Upper lobe of left lung (tissue), 6 donors: ENCODE results near the gene TOP2A. TPM values are rescaled to one million over a fixed set of nuclear protein-coding genes. Genes with fewer than 3 reads are reported as not detected.
A peak's percentile ranks its signal among the peaks of the same experiment; 100 is the strongest.
"Not testable (repeated sequence)": the region's sequence is repeated elsewhere in the genome, so short reads cannot be mapped to it uniquely, and the experiment has no call there.

ENCODE experiments used
- ATAC-seq, 2 donors: fragments of 200-7000 bp; cut with Tn5 transposase; one replicate each; pipeline ENCODE4 v1.9.1; 2022; ENCODE audit warnings: mild to moderate bottlenecking in 2 of 2, moderate library complexity in 2 of 2; ENCODE audit not compliant: low FRiP score in 2 of 2
- DNase-seq, 2 donors: peaks; one replicate each; pipeline ENCODE4 v3.0.0-alpha.2; 2019 to 2020
- H3K27ac ChIP-seq, 4 donors: fragments of 200-600 bp; sonication (generic); one replicate each; pipeline ENCODE4 v1.5.1; 2016 to 2019
- H3K27me3 ChIP-seq, 4 donors: fragments of 200-600 bp; sonication (generic); one replicate each; pipeline ENCODE4 v1.5.1; 2017 to 2019
- H3K36me3 ChIP-seq, 4 donors: fragments of 200-600 bp; sonication (generic); one replicate each; pipeline ENCODE4 v1.5.1; 2016 to 2019
- H3K4me1 ChIP-seq, 4 donors: fragments of 200-600 bp; sonication (generic); one replicate each; pipeline ENCODE4 v1.5.1; 2018 to 2019
- H3K4me3 ChIP-seq, 4 donors: fragments of 200-600 bp; sonication (generic); one replicate each; pipeline ENCODE4 v1.5.1; 2017 to 2019; ENCODE audit warnings: mild to moderate bottlenecking in 2 of 4, moderate library complexity in 1 of 4
- H3K9me3 ChIP-seq, 4 donors: fragments of 200-600 bp; sonication (generic); one replicate each; pipeline ENCODE4 v1.5.1; 2018 to 2019
- EP300 ChIP-seq, 4 donors: sonication (generic); formaldehyde crosslinking; IDR thresholded peaks; one replicate each; pipeline ENCODE4 v1.5.1; 2017; ENCODE audit warnings: antibody characterized with exemption in 4 of 4, control low read depth in 2 of 4
- POLR2A ChIP-seq, 4 donors: fragments of 450-650 bp; IDR thresholded peaks; one replicate each; pipeline ENCODE4 v1.5.1; 2016 to 2017; ENCODE audit warnings: antibody characterized with exemption in 4 of 4, mild to moderate bottlenecking in 2 of 4
- POLR2AphosphoS5 ChIP-seq, 2 donors: sonication (generic); formaldehyde crosslinking; IDR thresholded peaks; one replicate each; pipeline ENCODE4 v1.5.1; 2017; ENCODE audit warnings: antibody characterized with exemption in 2 of 2
- WGBS, 2 donors: methylation state at CpG; one replicate each; pipeline ENCODE4 v1.1.5; 2017 to 2018; 5-methylcytosine and 5-hydroxymethylcytosine counted together
- total RNA-seq, 6 donors: library from RNA; depleted of rRNA in 4 of 6; stranded (reverse); fragments of >200 nt in 4 of 6; gene quantifications; one replicate each; pipeline versions ENCODE4 v1.1.0 to v1.2.1, GENCODE V29; 2016 to 2021
- TF ChIP-seq, protein P1 (sequence below), 6 experiments: fragments of 450-650 bp in 4 of 6; fragments of 200-600 bp in 2 of 6; sonication (generic) in 2 of 6; IDR thresholded peaks; one replicate each; pipeline ENCODE4 v1.5.1; 2016 to 2019; ENCODE audit warnings: antibody characterized with exemption in 6 of 6
- donor health status: DM: no; HTN: no; CAD: no; lungs with moderate emphysema.
- donor health status: DM: no; HTN: yes; CAD: no; lungs with severe emphysema.

Gene TOP2A
- total RNA-seq, 6 donors from 2014 or later, result under 0.01 to 14.5 (median 6.2) TPM

DNA sequence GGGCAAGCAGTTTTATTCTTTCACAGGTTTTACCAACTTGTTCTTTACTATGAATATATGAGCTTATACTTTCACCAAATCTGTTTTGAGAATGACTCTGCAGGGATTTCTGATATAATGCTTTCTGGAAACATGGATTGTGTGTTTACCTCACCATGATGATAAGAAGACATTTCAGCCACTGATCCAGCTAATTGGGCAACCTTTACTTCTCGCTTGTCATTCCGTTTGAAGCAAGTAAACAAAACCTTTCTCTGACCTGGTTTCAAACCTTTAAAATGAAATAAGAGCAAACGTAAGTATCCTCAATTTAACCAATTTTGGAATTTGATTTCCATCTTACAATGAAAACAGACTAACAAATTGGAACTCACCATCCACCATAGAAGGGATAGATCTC lies 13.7 kb downstream of the TOP2A start:
- 70 to 76% methylated on average over 3 of the region's 3 CpGs for WGBS, 2 donors
- no peaks in the 10 kb centered on the region for H3K27me3 ChIP-seq
- ATAC-seq (no peak), DNase-seq (no peak)
- TF ChIP-seq EP300 (IDR thresholded peaks at IDR 0.05) (no peak), POLR2A (IDR thresholded peaks at IDR 0.05) (no peak), POLR2AphosphoS5 (IDR thresholded peaks at IDR 0.05) (no peak)
- TF ChIP-seq, protein P1, sequence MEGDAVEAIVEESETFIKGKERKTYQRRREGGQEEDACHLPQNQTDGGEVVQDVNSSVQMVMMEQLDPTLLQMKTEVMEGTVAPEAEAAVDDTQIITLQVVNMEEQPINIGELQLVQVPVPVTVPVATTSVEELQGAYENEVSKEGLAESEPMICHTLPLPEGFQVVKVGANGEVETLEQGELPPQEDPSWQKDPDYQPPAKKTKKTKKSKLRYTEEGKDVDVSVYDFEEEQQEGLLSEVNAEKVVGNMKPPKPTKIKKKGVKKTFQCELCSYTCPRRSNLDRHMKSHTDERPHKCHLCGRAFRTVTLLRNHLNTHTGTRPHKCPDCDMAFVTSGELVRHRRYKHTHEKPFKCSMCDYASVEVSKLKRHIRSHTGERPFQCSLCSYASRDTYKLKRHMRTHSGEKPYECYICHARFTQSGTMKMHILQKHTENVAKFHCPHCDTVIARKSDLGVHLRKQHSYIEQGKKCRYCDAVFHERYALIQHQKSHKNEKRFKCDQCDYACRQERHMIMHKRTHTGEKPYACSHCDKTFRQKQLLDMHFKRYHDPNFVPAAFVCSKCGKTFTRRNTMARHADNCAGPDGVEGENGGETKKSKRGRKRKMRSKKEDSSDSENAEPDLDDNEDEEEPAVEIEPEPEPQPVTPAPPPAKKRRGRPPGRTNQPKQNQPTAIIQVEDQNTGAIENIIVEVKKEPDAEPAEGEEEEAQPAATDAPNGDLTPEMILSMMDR (IDR thresholded peaks at IDR 0.05), result no peak
- H3K4me3 ChIP-seq, result no peak overlapping the region
- no peaks in the 10 kb centered on the region for H3K36me3 ChIP-seq
- H3K9me3 ChIP-seq, result no peaks in the 10 kb centered on the region
- H3K4me1 ChIP-seq, result no peaks in the 10 kb centered on the region
- H3K27ac ChIP-seq, result no peak overlapping the region

DNA sequence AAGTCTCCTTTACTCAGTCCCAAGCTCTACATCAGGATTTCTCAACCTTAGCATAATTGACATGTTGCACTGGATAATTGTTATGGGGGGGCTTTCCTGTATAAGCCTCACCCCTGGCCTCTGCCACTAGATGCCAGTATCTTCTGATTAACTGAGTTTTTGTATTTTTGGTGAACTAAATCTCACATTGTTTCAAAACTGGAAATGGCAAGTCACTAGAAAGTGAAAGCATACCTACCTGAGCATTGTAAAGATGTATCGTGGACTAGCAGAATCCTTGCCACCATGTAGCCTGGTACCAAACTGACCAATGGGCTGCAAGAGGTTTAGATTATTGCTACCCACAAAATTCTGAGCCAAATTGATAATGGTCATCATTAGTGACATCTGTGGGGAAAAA lies 15.0 kb downstream of the TOP2A start:
- no peaks in the 10 kb centered on the region for H3K9me3 ChIP-seq
- no peak for ATAC-seq

DNA sequence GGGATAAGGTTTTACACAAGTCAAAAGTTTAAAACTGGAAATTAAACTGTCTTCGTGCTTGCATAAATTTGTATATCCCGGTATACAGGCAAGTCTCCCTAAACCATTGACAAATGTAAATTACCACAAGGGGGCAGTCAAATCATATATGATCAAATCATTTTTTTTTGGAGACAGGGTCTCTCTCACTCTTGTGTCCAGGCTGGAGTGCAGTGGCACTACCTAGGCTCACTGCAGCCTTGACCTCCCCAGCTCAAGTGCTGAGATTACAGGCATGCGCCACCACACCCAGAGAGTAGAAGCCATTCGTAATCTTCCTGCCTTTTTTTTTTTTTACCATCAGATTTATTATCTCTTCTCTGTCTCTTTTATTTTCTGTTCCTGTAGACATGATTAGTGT lies 18.5 kb downstream of the TOP2A start:
- Histone ChIP-seq H3K4me1 (no peaks in the 10 kb centered on the region), H3K27ac (no peak overlapping the region), H3K27me3 (no peaks in the 10 kb centered on the region), H3K4me3 (no peak overlapping the region), H3K9me3 (no peaks in the 10 kb centered on the region), H3K36me3 (no peaks in the 10 kb centered on the region)
- TF ChIP-seq, protein P1 (IDR thresholded peaks at IDR 0.05), result peak in 5 of 6 experiments; percentile 36 to 54 (median 50)
- TF ChIP-seq POLR2A (IDR thresholded peaks at IDR 0.05), result no peak
- no peak for DNase-seq
- peak in 1 of 2 donors; percentile 62 for ATAC-seq
- 45 to 51% methylated on average over 4 of the region's 4 CpGs for WGBS, 2 donors

More for the DNA sequence above, 15.0 kb downstream of the TOP2A start:
- Histone ChIP-seq H3K4me3 (no peak overlapping the region), H3K36me3 (no peaks in the 10 kb centered on the region), H3K27me3 (no peaks in the 10 kb centered on the region), H3K27ac (no peak overlapping the region), H3K4me1 (no peaks in the 10 kb centered on the region)
- DNase-seq, result no peak
- 89 to 96% methylated on average over 1 of the region's 1 CpG for WGBS, 2 donors
- TF ChIP-seq, protein P1 (IDR thresholded peaks at IDR 0.05), result no peak
- no peak for TF ChIP-seq EP300 (IDR thresholded peaks at IDR 0.05)
- TF ChIP-seq POLR2AphosphoS5 (IDR thresholded peaks at IDR 0.05), result no peak
- no peak for TF ChIP-seq POLR2A (IDR thresholded peaks at IDR 0.05)

GRCh38 chr17:40386555-40386954 lies 31.1 kb downstream of the TOP2A start:
- H3K4me3 ChIP-seq, H3K4me1 ChIP-seq, H3K27ac ChIP-seq, H3K9me3 ChIP-seq, H3K27me3 ChIP-seq, ATAC-seq, DNase-seq, H3K36me3 ChIP-seq: not testable (repeated sequence)
- 94 to 97% methylated on average over 3 of the region's 3 CpGs for WGBS, 2 donors

DNA sequence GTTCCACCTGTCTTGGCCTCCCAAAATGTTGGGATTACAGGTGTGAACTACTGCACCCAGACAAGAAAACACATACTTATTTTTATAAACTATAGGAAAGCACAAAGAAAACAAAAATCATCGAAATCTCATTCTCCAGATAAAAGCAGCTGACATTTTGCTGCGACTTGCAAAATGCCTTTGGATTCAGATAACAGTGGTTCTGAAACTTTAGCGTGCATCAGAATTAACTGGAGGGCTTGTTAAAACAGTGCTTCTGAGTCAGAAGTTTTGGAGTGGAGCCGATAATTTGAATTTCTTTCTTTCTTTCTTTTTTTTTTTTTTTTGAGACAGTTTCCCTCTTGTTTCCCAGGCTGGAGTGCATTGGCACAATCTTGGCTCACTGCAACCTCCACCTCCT lies 35.4 kb downstream of the TOP2A start:
- H3K9me3 ChIP-seq, result no peaks in the 10 kb centered on the region
- TF ChIP-seq POLR2AphosphoS5 (IDR thresholded peaks at IDR 0.05), result no peak
- no peak for TF ChIP-seq POLR2A (IDR thresholded peaks at IDR 0.05)
- no peak for TF ChIP-seq EP300 (IDR thresholded peaks at IDR 0.05)
- TF ChIP-seq, protein P1 (IDR thresholded peaks at IDR 0.05), result no peak
- H3K4me1 ChIP-seq, result no peaks in the 10 kb centered on the region
- ATAC-seq, result no peak
- 86 to 89% methylated on average over 4 of the region's 4 CpGs for WGBS, 2 donors
- no peak overlapping the region for H3K4me3 ChIP-seq
- H3K27ac ChIP-seq, result no peak overlapping the region
- no peaks in the 10 kb centered on the region for H3K36me3 ChIP-seq
- no peaks in the 10 kb centered on the region for H3K27me3 ChIP-seq
- no peak for DNase-seq
